ENCODE data around the gene CUX1.

CUX1 gene, protein sequence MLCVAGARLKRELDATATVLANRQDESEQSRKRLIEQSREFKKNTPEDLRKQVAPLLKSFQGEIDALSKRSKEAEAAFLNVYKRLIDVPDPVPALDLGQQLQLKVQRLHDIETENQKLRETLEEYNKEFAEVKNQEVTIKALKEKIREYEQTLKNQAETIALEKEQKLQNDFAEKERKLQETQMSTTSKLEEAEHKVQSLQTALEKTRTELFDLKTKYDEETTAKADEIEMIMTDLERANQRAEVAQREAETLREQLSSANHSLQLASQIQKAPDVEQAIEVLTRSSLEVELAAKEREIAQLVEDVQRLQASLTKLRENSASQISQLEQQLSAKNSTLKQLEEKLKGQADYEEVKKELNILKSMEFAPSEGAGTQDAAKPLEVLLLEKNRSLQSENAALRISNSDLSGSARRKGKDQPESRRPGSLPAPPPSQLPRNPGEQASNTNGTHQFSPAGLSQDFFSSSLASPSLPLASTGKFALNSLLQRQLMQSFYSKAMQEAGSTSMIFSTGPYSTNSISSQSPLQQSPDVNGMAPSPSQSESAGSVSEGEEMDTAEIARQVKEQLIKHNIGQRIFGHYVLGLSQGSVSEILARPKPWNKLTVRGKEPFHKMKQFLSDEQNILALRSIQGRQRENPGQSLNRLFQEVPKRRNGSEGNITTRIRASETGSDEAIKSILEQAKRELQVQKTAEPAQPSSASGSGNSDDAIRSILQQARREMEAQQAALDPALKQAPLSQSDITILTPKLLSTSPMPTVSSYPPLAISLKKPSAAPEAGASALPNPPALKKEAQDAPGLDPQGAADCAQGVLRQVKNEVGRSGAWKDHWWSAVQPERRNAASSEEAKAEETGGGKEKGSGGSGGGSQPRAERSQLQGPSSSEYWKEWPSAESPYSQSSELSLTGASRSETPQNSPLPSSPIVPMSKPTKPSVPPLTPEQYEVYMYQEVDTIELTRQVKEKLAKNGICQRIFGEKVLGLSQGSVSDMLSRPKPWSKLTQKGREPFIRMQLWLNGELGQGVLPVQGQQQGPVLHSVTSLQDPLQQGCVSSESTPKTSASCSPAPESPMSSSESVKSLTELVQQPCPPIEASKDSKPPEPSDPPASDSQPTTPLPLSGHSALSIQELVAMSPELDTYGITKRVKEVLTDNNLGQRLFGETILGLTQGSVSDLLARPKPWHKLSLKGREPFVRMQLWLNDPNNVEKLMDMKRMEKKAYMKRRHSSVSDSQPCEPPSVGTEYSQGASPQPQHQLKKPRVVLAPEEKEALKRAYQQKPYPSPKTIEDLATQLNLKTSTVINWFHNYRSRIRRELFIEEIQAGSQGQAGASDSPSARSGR (N-terminal part only)

DNA sequence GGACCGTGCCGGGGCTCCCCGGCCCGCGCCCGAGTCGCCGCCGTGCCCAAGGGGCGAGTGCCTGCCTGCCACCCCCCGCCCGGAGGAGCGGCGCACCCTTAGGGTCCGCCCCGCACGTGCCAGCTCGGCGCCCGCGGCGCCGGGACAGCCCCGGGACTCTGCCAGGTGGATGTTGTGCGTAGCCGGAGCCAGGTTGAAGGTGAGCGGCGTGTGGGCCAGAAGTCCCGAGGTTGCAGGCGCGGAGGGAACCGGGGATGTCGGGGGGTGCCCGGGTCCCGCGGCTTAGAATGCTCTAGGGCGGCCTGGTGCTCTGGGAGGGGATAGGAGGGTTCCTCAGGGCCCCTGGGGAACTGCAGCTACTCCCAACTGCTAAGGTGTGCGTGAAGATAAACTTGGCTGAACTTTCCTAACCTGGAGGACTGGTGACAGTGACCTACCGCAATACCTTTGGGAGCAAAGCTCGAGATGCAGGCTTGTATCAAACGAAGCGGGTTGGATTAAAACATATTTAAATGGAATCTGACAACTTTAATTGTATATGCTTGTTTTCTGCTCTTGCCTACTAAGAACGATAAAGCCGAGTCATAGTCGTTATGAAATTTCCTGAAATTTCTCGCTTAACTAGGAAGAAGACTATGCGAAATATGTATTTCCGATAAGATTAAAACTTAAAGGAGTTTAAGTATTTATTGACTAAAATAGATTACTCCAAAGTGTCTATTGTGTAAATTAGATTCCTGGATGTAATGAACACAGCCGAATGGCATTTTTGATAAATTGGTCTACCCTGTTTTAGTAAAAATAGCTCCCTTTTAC lies at the start of gene CUX1:
Gene CUX1, plus strand, starts transcription at position 156 of the 816 bp plus-strand sequence. Its CDS starts 14 bp downstream, at position 170.
- DNase-seq: peak; percentile 34
- Mint-ChIP-seq H3K36me3 (peaks cover 1% of the 10 kb centered on the region), H3K4me1 (peaks cover 19% of the 10 kb centered on the region), H3K4me3 (peak within 1 kb of the TSS; percentile 64), H3K9me3 (no peaks in the 10 kb centered on the region), H3K27ac (no peak within 1 kb of the TSS), H3K27me3 (peaks cover 37% of the 10 kb centered on the region)
- CTCF ChIA-PET: interaction anchor here (0.6 kb wide), 1 partner anchor 9 kb away, joined by 3 read pairs; no protein-coding TSS in a partner anchor

DNA sequence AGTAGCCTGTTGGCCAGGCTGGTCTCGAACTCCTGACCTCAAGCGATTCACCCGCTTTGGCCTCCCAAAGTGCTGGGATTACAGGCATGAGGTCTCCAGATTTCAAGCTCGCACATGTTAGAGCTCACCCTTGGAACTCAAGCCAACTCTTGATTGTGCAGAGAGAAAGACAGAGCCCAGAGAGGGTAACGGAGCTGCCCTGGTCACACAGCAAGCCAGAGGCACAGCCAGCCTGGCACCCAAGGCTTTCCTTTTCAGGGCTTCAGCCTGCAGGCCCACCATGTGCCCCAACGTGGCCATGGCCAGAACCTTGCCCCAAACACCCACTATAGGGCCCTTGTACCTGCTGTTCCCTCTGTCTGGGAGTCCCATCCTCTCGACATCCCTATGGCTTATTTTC lies 49.1 kb upstream of the CUX1 start:
- no peak for DNase-seq
- peaks cover 25% of the 10 kb centered on the region for H3K27me3 Mint-ChIP-seq
- H3K4me3 Mint-ChIP-seq: no peak overlapping the region
- no peaks in the 10 kb centered on the region for H3K9me3 Mint-ChIP-seq
- CTCF ChIA-PET: no interaction called here
- no peaks in the 10 kb centered on the region for H3K4me1 Mint-ChIP-seq
- no peak overlapping the region for H3K27ac Mint-ChIP-seq
- no peaks in the 10 kb centered on the region for H3K36me3 Mint-ChIP-seq

DNA sequence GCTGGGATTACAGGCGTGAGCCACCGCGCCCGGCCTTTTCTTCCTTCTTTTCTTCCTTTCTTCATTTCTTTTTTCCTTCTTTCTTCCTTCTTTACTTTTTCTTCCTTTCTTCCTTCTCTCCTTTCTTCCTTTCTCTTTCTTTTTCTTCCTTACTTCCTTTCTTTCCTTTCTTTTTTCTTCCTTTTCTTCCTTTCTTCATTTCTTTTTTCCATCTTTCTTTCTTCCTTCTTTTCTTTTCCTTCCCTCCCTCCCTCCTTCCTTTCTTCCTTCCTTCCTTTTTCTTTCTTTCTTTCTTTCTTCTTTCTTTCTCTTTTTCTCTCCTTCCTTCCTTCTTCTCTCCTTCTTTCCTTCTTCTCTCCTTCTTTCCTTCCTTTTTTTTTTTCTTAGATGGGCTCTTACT lies 47.0 kb upstream of the CUX1 start:
- CTCF ChIA-PET: no interaction called here
- Mint-ChIP-seq H3K4me1 (no peaks in the 10 kb centered on the region), H3K27ac (no peak overlapping the region), H3K27me3 (peaks cover 25% of the 10 kb centered on the region), H3K9me3 (no peaks in the 10 kb centered on the region), H3K36me3 (no peaks in the 10 kb centered on the region), H3K4me3 (no peak overlapping the region)
- no peak for DNase-seq

DNA sequence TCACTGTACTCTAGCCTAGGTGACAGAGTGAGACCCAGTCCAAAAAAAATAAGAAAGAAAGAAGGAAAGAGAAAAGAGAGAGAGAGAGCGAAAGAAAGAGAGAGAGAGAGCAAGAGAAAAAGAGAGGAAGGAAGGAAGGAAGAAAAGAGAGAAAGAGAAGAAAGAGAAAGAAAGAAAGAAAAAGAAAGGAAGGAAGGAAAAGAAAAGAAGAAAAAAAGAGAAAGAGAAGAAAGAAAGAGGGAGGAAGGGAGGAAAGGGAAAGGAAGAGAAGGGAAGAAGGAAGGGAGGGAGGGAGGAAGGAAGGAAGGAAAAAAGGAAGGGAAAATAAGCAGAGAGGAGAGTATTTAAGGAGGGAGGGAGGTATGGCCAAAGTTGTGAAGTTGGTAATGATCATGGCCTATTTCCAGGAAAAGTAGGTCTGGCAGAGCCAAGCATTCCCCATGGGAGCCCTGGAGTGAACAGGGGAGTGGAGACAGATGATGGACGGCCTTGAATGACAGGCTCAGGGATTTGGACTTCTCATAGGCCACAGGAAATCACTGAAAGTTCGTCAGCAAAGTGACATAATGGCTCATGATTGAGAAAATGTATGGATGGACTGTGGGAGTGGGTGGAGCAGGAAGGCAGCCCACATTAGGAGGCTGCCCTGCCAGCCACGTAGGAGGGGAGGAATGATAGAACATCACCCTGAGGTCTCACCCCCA lies 44.8 kb upstream of the CUX1 start:
- CTCF ChIA-PET: no interaction called here
- H3K27ac Mint-ChIP-seq: no peak overlapping the region

DNA sequence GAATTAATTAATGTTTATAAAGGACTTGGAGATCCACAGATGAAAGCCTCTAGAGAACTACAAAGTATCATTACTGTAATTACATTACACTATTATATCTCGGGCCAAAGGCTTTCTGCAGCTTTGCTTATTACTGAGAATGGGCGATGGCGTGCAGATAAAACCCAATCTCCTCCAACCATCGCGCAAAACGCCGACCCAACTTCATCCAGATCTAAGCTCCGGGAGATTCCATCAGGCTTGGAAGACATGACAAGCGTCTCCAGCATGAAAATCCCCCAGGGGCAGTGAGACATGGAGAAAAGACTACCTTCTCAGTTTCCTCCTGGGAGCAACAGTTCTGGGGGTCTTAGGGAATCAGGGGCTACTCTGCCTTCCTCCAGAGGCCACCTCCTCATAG lies 42.2 kb upstream of the CUX1 start:
- no peaks in the 10 kb centered on the region for H3K36me3 Mint-ChIP-seq
- no peaks in the 10 kb centered on the region for H3K4me1 Mint-ChIP-seq
- DNase-seq: no peak
- CTCF ChIA-PET: no interaction called here
- no peak overlapping the region for H3K4me3 Mint-ChIP-seq
- no peaks in the 10 kb centered on the region for H3K9me3 Mint-ChIP-seq
- no peak overlapping the region for H3K27ac Mint-ChIP-seq
- H3K27me3 Mint-ChIP-seq: peaks cover 26% of the 10 kb centered on the region

More for the DNA sequence above, 44.8 kb upstream of the CUX1 start:
- peaks cover 30% of the 10 kb centered on the region for H3K27me3 Mint-ChIP-seq
- H3K9me3 Mint-ChIP-seq: no peaks in the 10 kb centered on the region
- no peaks in the 10 kb centered on the region for H3K4me1 Mint-ChIP-seq
- no peak for DNase-seq
- no peaks in the 10 kb centered on the region for H3K36me3 Mint-ChIP-seq
- no peak overlapping the region for H3K4me3 Mint-ChIP-seq

DNA sequence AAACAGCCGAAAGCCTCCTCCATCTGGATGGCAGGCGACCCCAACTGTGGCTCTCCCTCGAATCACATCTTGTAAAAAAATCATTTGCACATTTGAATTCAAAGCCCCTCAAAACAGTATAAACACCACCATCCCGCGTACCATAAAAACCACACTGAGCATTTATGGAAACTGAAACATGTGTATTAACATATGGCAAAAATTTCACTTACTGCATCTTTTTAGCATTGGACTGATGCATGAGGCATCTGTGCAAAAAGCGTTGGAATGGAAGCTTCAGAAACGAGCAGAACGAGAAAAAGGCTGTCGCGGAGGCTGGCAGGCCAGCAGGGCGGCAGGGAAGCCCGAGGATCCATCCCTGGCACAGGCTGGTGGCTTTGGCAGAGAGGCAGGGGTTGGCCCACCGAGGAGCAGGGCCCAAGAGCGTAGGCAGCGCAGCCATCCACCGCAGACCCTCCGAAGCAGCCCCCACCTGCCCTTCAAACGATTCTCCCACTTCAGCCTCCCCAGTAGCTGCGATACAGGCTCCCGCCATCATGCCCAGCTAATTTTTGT lies 39.3 kb upstream of the CUX1 start:
- CTCF ChIA-PET: no interaction called here
- Mint-ChIP-seq H3K9me3 (no peaks in the 10 kb centered on the region), H3K27me3 (peaks cover 11% of the 10 kb centered on the region), H3K4me1 (no peaks in the 10 kb centered on the region), H3K36me3 (no peaks in the 10 kb centered on the region), H3K27ac (no peak overlapping the region), H3K4me3 (no peak overlapping the region)
- no peak for DNase-seq

DNA sequence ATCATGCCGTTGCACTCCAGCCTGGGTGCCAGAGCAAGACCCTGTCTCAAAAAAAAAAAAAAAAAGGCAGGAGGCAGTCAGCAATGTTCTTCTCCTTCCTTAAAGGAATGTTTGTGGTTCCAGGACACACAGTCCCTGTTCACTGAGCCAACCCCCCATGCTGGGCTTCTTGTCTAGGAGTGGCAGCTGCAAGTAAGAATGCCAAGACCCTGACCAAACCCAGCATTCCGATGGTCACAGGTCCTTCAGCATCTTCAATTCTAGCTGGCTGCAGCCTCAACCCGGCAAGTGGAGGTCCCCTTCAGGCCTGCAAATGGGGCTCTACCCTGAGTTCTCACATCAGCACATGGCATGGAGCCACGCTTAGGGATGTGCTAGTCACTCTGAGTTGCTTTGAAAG lies 38.2 kb upstream of the CUX1 start:
- Mint-ChIP-seq H3K36me3 (no peaks in the 10 kb centered on the region), H3K27ac (no peak overlapping the region), H3K4me1 (no peaks in the 10 kb centered on the region), H3K27me3 (peaks cover 22% of the 10 kb centered on the region), H3K4me3 (no peak overlapping the region), H3K9me3 (no peaks in the 10 kb centered on the region)
- CTCF ChIA-PET: interaction anchor here (0.5 kb wide), 1 partner anchor 401 kb away, joined by 3 read pairs; no protein-coding TSS in a partner anchor
- DNase-seq: no peak

DNA sequence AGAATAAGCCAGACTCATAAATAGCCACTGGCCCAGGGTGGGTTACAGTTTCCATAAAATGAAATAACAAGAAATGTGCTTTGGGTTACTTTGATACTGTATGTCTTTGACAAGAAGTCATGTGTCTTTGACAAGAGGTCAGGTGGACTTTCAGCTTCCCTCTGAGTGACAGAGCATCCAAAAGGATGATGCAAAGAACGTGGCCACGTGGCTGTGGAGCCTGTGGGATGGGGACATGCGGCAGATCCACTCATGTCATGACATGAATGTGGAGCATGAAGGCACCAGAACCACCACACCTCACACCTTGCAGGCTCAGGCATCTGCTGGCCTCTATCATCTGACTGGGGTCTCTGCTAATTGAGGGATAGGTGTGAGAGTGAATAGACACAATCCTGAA lies 37.1 kb upstream of the CUX1 start:
- no peak for DNase-seq
- no peak overlapping the region for H3K4me3 Mint-ChIP-seq
- H3K9me3 Mint-ChIP-seq: no peaks in the 10 kb centered on the region
- H3K27ac Mint-ChIP-seq: no peak overlapping the region
- CTCF ChIA-PET: no interaction called here
- H3K36me3 Mint-ChIP-seq: no peaks in the 10 kb centered on the region
- no peaks in the 10 kb centered on the region for H3K4me1 Mint-ChIP-seq
- peaks cover 32% of the 10 kb centered on the region for H3K27me3 Mint-ChIP-seq

DNA sequence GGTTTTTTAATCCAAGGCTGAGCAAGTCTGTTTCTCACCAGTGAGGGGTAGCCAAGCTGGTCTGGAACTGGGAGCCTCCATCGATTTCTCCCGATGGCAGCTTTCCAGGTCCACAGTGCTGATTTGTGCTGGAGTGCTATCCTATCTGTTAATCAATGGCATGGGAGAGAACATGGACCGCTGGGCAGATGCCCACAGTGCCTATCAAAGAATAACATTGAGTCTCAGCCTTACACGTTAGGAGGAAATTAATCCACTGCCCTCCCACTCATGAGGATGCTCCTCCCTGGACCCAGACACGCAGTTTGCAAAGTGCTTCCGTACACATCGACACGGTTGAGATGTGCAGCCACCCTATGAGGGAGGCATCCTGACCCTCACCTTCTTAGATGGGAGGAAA lies 36.0 kb upstream of the CUX1 start:
- H3K4me3 Mint-ChIP-seq: no peak overlapping the region
- H3K36me3 Mint-ChIP-seq: no peaks in the 10 kb centered on the region
- no peaks in the 10 kb centered on the region for H3K9me3 Mint-ChIP-seq
- no peak for DNase-seq
- peaks cover 33% of the 10 kb centered on the region for H3K27me3 Mint-ChIP-seq
- no peak overlapping the region for H3K27ac Mint-ChIP-seq
- CTCF ChIA-PET: no interaction called here
- H3K4me1 Mint-ChIP-seq: no peaks in the 10 kb centered on the region

DNA sequence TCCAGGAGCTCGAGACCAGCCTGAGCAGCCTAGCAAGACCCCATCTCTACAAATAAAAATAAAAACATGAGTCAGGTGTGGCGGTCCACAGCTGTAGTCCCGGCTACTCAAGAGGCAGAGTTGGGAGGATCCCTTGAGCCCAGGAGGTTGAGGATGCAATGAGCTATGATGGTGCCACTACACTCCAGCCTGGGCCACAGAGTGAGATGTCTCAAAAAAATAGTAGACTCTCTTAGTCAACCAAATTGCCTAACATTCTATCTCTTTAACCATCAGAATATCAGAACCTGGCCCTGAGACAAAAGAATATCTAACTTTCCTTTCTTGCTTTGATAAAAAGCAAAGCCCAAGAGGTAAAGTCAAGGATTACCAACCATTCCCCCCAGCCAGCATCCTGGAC lies 35.0 kb upstream of the CUX1 start:
- no peaks in the 10 kb centered on the region for H3K36me3 Mint-ChIP-seq
- H3K27ac Mint-ChIP-seq: no peak overlapping the region
- CTCF ChIA-PET: no interaction called here
- H3K27me3 Mint-ChIP-seq: peaks cover 32% of the 10 kb centered on the region
- H3K9me3 Mint-ChIP-seq: no peaks in the 10 kb centered on the region
- H3K4me1 Mint-ChIP-seq: no peaks in the 10 kb centered on the region
- H3K4me3 Mint-ChIP-seq: no peak overlapping the region
- no peak for DNase-seq

DNA sequence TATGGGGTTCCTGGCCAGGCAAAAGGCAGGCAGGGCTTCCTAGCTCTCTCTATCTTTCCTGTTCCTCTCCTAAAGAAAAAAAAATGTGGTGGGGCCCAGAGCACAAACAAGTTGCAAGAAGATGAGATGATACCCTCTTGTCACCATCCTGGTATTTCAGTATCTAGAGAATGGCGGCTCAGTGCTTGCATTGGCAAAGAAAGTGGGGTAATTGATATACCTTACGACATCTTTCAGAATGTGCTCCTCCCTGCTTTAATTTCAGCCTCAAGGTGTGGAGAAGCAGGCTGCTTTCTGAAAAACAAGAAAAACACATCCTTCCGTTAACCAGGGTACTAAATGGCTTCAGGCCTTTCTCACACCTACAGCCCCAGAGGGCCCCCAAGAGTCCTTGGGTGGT lies 34.5 kb upstream of the CUX1 start:
- CTCF ChIA-PET: no interaction called here
- H3K4me1 Mint-ChIP-seq: no peaks in the 10 kb centered on the region
- peaks cover 34% of the 10 kb centered on the region for H3K27me3 Mint-ChIP-seq
- no peak overlapping the region for H3K27ac Mint-ChIP-seq
- H3K36me3 Mint-ChIP-seq: no peaks in the 10 kb centered on the region
- DNase-seq: no peak
- no peak overlapping the region for H3K4me3 Mint-ChIP-seq
- H3K9me3 Mint-ChIP-seq: no peaks in the 10 kb centered on the region

DNA sequence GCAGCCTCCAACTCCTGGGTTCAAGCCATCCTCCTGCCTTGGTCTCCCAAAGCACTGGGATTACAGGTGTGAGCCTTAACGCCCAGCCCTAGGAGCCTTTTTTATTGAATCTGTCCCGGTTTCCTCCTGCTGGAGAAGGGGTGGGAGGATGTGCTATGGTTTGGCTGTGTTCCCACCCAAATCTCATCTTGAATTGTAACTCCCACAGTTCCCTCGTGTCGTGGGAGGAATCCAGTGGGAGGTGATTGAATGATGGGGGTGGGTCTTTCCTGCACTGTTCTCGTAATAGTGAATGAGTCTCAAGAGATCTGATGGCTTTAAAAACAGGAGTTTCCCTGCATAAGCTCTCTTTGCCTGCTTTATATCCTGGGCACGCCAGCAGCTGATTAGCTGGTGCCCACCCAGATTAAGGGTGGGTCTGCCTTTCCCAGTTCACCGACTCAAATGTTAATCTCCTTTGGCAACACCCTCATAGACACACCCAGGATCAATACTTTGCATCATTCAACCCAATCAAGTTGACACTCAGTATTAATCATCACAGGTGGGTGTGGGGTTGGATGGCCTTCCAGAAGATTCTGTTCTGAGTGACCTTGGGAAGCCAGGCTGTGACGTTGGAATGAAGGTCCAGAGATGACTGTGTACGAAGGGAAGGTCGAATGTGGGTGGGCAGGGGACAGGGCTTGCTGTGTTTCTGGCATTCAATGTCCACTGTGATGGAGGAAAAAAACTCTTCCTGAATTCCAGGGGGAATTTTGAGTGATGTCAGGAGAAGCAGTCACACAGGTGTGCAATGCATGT lies 33.8 kb upstream of the CUX1 start:
- DNase-seq: no peak
- H3K9me3 Mint-ChIP-seq: no peaks in the 10 kb centered on the region
- no peaks in the 10 kb centered on the region for H3K36me3 Mint-ChIP-seq
- no peak overlapping the region for H3K4me3 Mint-ChIP-seq
- no peaks in the 10 kb centered on the region for H3K4me1 Mint-ChIP-seq
- peaks cover 34% of the 10 kb centered on the region for H3K27me3 Mint-ChIP-seq
- CTCF ChIA-PET: no interaction called here
- no peak overlapping the region for H3K27ac Mint-ChIP-seq

Measured in activated naive CD4-positive, alpha-beta T cell treated with anti-CD3 and anti-CD28 coated beads, Interleukin-2, amount 10 ng/mL, durations not matched to agents 7 days and 5 days (primary cell).